Measurements from ENCODE around the gene H3-3A.

DNA sequence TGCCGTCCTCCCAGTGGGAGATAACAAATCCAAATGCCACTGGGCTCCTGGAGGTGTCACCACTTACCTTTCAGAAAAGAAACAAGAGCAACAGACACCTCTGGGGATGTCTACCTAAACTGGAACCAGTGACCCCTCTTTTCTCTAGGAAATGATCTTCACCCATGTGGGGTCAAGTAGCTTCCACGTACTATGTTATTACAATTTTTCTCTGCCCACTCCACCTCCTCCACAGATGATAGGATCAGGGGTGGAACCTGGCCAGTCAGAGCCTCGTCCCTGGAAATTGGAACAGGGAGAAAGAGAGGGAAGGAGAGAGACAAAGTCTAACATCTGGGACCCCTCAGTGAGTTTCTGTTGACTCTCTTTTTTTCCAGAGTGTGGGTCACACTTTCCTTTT lies 50.1 kb downstream of the H3-3A start:
- TF ChIP-seq, protein P1, sequence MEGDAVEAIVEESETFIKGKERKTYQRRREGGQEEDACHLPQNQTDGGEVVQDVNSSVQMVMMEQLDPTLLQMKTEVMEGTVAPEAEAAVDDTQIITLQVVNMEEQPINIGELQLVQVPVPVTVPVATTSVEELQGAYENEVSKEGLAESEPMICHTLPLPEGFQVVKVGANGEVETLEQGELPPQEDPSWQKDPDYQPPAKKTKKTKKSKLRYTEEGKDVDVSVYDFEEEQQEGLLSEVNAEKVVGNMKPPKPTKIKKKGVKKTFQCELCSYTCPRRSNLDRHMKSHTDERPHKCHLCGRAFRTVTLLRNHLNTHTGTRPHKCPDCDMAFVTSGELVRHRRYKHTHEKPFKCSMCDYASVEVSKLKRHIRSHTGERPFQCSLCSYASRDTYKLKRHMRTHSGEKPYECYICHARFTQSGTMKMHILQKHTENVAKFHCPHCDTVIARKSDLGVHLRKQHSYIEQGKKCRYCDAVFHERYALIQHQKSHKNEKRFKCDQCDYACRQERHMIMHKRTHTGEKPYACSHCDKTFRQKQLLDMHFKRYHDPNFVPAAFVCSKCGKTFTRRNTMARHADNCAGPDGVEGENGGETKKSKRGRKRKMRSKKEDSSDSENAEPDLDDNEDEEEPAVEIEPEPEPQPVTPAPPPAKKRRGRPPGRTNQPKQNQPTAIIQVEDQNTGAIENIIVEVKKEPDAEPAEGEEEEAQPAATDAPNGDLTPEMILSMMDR (IDR thresholded peaks at IDR 0.05; ENCODE audit: low read depth, low read length): no peak
- TF ChIP-seq POLR2A (IDR thresholded peaks at IDR 0.05; ENCODE audit: extremely low read depth, insufficient read length): no peak
- TF ChIP-seq, protein P2, sequence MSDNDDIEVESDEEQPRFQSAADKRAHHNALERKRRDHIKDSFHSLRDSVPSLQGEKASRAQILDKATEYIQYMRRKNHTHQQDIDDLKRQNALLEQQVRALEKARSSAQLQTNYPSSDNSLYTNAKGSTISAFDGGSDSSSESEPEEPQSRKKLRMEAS (IDR thresholded peaks at IDR 0.05; ENCODE audit: low read depth, low read length): no peak
